ENCODE results near the gene DNAH14.

DNA sequence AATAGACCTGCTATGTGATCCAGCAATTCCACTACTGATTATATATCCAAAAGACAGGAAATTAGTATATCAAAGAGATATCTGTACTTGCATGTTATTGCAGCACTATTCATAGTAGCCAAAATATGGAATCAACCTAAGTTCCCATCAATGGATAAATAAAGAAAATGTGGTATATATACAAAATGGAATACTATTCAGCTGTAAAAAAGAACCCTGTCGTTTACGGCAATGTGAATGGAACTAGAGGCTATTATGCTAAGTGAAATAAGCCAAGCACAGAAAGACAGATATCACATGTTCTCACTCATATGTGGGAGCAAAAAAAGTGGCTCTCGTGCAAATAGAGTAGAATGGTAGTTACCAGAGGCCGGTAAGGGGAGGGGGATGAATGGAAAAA is 9.2 kb downstream of the DNAH14 start:
- TF ChIP-seq EZH2phosphoT487 (IDR thresholded peaks at IDR 0.05; ENCODE audit: low read depth, severe bottlenecking, unreplicated experiment), result no peak
- TF ChIP-seq, protein P1, sequence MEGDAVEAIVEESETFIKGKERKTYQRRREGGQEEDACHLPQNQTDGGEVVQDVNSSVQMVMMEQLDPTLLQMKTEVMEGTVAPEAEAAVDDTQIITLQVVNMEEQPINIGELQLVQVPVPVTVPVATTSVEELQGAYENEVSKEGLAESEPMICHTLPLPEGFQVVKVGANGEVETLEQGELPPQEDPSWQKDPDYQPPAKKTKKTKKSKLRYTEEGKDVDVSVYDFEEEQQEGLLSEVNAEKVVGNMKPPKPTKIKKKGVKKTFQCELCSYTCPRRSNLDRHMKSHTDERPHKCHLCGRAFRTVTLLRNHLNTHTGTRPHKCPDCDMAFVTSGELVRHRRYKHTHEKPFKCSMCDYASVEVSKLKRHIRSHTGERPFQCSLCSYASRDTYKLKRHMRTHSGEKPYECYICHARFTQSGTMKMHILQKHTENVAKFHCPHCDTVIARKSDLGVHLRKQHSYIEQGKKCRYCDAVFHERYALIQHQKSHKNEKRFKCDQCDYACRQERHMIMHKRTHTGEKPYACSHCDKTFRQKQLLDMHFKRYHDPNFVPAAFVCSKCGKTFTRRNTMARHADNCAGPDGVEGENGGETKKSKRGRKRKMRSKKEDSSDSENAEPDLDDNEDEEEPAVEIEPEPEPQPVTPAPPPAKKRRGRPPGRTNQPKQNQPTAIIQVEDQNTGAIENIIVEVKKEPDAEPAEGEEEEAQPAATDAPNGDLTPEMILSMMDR (IDR thresholded peaks at IDR 0.05; ENCODE audit: poor library complexity), result no peak
